HTERT RPE-1 (cell line): ENCODE results near the gene WDR48.

ENCODE experiments used
- in situ Hi-C: fragments of 300-500 bp; cut with MboI; formaldehyde crosslinking; loops from 4 replicates; pipeline ENCODE4 v1.14.3; 2020; ENCODE audit warnings: low sequenced_read_pairs

WDR48 gene

GRCh38 chr3:39137435-39137936, 85.7 kb downstream of the WDR48 start:
- in situ Hi-C loops: no loop called here

- in situ Hi-C loops: no loop called here
These were observed 86.4 kb downstream of the WDR48 start for GRCh38 chr3:39137991-39138803.

- in situ Hi-C loops: no loop called here
These were observed 87.1 kb downstream of the WDR48 start for GRCh38 chr3:39138804-39139415.

- in situ Hi-C loops: no loop called here
These were observed 87.6 kb downstream of the WDR48 start for GRCh38 chr3:39139442-39139841.

GRCh38 chr3:39140341-39140971, 88.6 kb downstream of the WDR48 start:
- in situ Hi-C loops: no loop called here

- in situ Hi-C loops: no loop called here
These were observed 89.6 kb downstream of the WDR48 start for GRCh38 chr3:39141171-39141995.

GRCh38 chr3:39142067-39142466, 90.3 kb downstream of the WDR48 start:
- in situ Hi-C loops: no loop called here

- in situ Hi-C loops: no loop called here
These were observed 91.5 kb downstream of the WDR48 start for GRCh38 chr3:39143051-39143885.

GRCh38 chr3:39144095-39144747, 92.4 kb downstream of the WDR48 start:
- in situ Hi-C loops: no loop called here

- in situ Hi-C loops: no loop called here
These were observed 93.0 kb downstream of the WDR48 start for GRCh38 chr3:39144748-39145380.

GRCh38 chr3:39146083-39146501, 94.3 kb downstream of the WDR48 start:
- in situ Hi-C loops: no loop called here
